HG03064 (cell line): Measurements from ENCODE around the gene MARCHF9.
"Not testable (repeated sequence)": the region's sequence is repeated elsewhere in the genome, so short reads cannot be mapped to it uniquely, and the experiment has no call there.

Experiments
- ATAC-seq: cut with Tn5 transposase; IDR thresholded peaks from one replicate; pipeline ENCODE4 v1.9.1; 2021; ENCODE audit warnings: low read depth; ENCODE audit not compliant: unreplicated experiment

Gene MARCHF9

GRCh38 chr12:57754411-57755193, at the start of gene MARCHF9:
TSS of gene MARCHF9 (plus strand) at chr12:57755103. CDS start at chr12:57755529, 426 bp downstream.
- ATAC-seq = peak; percentile 29

GRCh38 chr12:57707250-57707649, 47.7 kb upstream of the MARCHF9 start:
- no peak for ATAC-seq

- ATAC-seq = no peak
Measured at GRCh38 chr12:57708296-57708695, 46.6 kb upstream of the MARCHF9 start.

- no peak for ATAC-seq
Measured at GRCh38 chr12:57712701-57713100, 42.2 kb upstream of the MARCHF9 start.

- ATAC-seq = no peak
Measured at GRCh38 chr12:57713209-57713608, 41.7 kb upstream of the MARCHF9 start.

GRCh38 chr12:57715036-57715748, 39.7 kb upstream of the MARCHF9 start:
- not testable (repeated sequence) for ATAC-seq

GRCh38 chr12:57715786-57716185, 39.1 kb upstream of the MARCHF9 start:
- no peak for ATAC-seq

GRCh38 chr12:57716305-57716704, 38.6 kb upstream of the MARCHF9 start:
- ATAC-seq = no peak

GRCh38 chr12:57717131-57717530, 37.8 kb upstream of the MARCHF9 start:
- no peak for ATAC-seq

- ATAC-seq = no peak
Measured at GRCh38 chr12:57717846-57718640, 36.9 kb upstream of the MARCHF9 start.

GRCh38 chr12:57718641-57719528, 36.0 kb upstream of the MARCHF9 start:
- no peak for ATAC-seq

- no peak for ATAC-seq
Measured at GRCh38 chr12:57719777-57720605, 34.9 kb upstream of the MARCHF9 start.

GRCh38 chr12:57720606-57721595, 34.0 kb upstream of the MARCHF9 start:
- ATAC-seq = no peak

GRCh38 chr12:57721846-57722608, 32.9 kb upstream of the MARCHF9 start:
- not testable (repeated sequence) for ATAC-seq

- ATAC-seq = no peak
Measured at GRCh38 chr12:57722716-57723629, 31.9 kb upstream of the MARCHF9 start.

GRCh38 chr12:57723630-57723962, 31.3 kb upstream of the MARCHF9 start:
- no peak for ATAC-seq
